Measurements from ENCODE around the gene TSPAN32. TPM values are rescaled to one million over a fixed set of nuclear protein-coding genes. Genes with fewer than 3 reads are reported as not detected.
"Not testable (repeated sequence)": the region's sequence is repeated elsewhere in the genome, so short reads cannot be mapped to it uniquely, and the experiment has no call there.

TSPAN32 gene
- polyA plus RNA-seq, 12 donors, result 1.8 to 6.4 (median 3.9) TPM; not detected in 2

DNA sequence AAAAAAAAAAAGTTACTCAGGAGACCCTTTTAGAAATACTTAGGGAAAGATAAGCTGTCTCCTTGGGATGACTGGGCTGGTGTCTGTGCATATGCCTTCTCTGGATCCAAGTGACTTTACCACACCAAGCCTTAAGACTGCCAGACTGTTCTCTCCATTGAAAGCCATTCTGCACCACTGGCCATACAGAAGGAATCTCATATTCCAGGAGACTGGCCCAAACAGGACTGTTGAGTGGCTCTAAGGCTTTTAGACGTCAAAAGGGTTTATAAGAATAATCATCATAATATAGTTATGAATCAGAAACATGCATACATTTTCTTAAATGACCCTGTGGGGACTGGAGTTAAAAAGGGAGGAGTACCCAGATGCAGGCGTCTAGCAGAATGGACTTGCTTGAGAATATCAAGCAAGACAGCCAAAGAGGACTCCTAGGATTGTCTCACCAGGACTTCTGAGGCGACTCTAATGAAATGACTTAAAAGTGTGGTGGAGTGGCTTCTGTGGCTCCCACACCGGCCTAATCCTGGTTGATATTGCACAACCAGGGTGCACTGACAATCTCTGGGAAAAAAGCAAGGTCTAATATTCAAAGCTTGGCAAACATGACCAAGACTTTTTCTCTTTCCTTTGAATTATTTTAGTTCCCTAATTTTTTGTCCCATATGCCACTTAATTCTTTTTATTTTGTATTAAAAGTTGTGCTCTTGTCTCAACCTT lies 31.8 kb downstream of the TSPAN32 start:
- DNase-seq, result not testable (repeated sequence)

GRCh38 chr11:2335286-2335685 lies 33.5 kb downstream of the TSPAN32 start:
- DNase-seq, result not testable (repeated sequence)

GRCh38 chr11:2338760-2339159 lies 36.9 kb downstream of the TSPAN32 start:
- not testable (repeated sequence) for DNase-seq

- no peak for DNase-seq
Measured at GRCh38 chr11:2342557-2342956, 40.7 kb downstream of the TSPAN32 start.

GRCh38 chr11:2342981-2343380 lies 41.2 kb downstream of the TSPAN32 start:
- DNase-seq, result no peak

DNA sequence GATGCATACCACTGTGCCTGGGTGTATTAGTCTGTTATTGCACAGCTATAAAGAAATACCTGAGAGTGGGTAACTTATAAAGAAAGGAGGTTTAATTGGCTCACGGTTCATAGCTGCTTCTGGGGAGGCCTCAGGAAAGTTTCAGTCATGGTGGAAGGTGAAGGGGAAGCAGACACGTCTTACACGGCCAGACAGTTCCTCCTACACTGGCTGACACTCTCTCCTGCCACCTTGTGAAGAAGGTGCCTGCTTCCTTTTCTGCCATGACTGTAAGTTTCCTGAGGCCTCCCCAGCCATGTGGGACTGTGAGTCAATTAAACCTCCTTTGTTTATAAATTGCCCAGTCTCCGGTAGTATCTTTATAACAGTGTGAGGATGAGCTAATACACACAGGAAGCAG lies 41.7 kb downstream of the TSPAN32 start:
- no peak for DNase-seq

- no peak for DNase-seq
Measured at GRCh38 chr11:2345050-2345449, 43.2 kb downstream of the TSPAN32 start.

- no peak for DNase-seq
Measured at GRCh38 chr11:2346014-2346413, 44.2 kb downstream of the TSPAN32 start.

DNA sequence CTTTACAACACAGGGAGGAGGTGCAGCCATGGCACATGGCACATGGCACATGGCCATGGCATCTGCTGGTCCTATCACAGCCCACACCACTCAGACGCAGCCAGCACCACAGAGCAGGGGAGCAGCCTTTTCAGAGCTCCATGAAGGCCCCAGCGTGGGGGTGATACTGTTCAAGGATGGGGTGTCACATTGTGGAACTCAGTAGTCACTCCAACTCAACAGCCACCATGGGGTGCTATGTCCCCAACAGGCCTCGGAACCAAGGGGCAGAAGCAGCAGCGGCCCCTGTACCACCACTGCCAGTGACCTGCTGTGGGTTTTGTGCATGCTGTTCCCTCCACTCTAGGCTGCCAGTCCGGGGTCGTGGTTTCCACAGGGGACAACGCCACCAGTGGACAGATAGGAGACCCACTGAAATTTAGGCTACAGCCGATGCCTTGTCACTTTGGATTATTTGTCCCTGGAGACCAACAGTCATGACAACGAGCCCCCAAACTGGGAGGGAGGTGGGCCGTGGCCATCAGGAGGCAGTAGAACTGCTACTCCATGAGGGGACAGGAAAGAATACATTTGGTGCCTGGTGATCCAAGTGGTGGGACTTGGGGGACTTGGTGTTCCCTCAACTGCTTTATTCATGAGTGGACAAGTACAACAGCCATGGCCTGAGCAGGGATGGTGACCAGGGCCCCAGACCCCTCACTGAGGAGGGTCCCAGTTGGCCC lies 44.9 kb downstream of the TSPAN32 start:
- DNase-seq, result no peak

DNA sequence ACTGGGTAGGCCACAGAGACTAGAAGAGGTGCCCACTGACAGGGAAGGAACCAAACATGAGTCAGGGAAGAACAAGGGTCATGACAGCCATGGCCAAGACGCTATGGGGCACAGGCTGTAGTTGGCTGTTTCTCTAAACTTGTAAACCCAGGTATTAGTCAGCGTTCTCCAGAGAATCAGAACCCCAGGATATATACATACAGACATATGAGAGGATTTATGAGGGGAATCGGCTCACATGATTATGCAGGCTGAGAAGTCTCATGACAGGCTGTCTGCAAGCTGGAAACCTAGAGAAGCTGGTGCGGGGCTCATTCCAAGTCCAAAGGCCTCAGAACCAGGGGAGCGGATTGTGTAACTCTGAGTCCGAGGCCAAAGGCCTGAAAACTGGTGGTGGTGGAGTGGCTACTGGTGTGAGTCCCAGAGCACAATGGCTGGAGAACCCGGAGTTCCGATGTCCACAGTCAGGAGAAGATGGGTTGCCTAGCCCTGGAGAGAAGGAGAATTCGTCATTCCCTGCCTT lies 45.6 kb downstream of the TSPAN32 start:
- no peak for DNase-seq

- no peak for DNase-seq
Measured at GRCh38 chr11:2348986-2349385, 47.2 kb downstream of the TSPAN32 start.

DNA sequence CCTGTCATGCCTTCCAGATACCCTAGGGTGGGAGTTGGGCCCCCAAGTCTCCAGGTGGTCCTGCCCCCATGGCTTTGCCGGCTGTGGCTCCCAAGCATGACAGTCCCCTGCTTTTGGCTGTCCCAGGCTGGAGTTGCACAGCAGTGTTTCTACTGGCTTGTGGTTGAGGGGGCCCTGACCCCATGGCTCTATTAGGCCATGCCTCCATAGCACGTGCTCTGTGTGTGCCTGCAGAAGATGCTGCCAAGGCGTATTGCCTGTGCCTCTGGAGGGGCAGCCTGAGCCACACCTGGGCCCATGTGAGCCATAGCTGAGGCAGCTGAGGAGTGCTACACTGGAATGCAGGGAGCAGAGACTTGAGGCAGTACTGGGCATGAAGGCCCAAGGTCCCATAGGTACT lies 49.9 kb downstream of the TSPAN32 start:
- DNase-seq, result no peak

- no peak for DNase-seq
Measured at GRCh38 chr11:2352420-2352819, 50.6 kb downstream of the TSPAN32 start.

GRCh38 chr11:2355000-2355644 lies 53.3 kb downstream of the TSPAN32 start:
- no peak for DNase-seq

DNA sequence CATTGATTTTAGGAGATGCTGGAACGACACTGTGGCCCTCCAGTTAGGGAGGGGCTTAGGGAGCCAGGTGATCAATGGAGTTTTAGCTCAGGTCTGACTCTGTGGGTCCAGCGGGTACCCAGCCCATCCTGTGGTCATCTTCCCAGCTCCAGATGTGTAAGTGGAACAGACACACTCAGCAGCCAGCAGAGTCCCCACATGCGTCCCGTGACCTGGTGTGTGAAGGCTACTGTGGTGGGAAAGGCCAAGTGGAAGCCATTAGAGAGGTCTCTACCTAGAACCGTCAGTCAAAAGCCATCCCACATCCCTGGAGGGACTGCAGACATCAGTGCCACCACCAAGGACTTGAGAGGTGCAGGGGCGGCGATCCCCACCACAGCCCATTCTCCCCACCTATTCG lies 55.4 kb downstream of the TSPAN32 start:
- DNase-seq, result no peak

DNA sequence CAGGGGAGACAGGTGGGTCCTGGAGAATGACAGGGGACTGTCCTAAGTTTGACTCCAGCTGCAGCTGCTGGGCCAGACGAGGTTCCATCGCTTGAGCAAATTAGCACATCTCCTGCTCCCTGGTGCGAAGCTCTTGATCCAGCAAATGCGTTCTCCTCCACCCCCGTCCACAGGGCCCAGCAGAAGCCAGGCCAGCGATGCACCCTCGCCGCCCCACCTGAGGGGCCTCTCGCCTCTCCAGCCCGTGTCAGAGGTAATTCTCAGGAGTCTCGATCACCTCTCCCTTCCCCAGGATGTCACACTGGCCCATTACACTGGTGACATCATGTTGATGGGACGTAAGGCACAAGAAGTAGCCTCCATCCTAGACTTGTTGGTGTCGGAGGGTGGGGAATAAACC lies 55.8 kb downstream of the TSPAN32 start:
- DNase-seq, result not testable (repeated sequence)

- DNase-seq, result no peak
Measured at GRCh38 chr11:2358754-2359442, 57.1 kb downstream of the TSPAN32 start.

DNA sequence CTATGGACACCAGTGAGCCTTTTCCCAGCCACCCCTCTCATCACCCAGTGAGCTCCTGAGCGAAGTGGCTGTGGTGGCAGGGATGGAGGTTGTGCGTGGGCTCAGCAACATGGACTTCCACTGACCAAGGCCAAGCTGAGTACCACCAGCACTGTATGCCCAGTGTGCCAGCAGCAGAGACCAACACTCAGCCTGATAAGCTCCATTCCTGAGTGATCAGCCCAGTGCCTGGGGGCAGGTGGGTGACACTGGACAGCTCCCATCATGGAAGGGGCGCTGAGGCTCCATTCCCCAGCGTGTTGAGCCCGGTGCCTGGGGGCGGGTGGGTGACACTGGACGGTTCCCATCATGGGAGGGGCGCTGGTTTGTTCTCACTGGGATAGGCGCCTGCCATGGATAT lies 57.7 kb downstream of the TSPAN32 start:
- no peak for DNase-seq

DNA sequence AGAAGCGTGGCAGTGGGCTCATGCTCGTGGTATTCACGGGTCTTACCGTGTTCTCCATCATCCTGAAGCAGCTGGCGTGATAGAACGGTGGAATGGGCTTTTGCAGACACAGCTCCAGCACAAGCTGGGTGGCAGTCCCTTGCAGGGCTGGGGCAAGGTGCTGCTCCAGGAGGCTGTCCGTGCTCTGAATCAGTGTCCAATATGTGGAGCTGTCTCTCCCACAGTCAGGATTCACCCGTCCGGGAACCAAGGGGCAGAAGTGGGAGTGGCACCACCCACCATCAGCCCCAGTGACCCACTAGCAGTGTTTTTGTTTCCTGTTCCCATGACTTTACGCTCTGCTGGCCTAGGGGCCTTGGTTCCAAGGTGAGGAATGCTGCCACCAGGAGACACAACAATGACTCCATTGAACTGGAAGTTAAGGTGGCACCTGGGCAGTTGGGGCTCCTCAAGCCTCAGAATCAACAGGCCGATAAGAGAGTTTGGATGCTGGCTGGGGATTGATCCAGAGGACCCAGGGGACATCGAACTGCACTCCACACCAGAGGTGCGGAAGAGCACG lies 58.3 kb downstream of the TSPAN32 start:
- DNase-seq, result no peak

GRCh38 chr11:2361565-2361964 lies 59.8 kb downstream of the TSPAN32 start:
- no peak for DNase-seq

DNA sequence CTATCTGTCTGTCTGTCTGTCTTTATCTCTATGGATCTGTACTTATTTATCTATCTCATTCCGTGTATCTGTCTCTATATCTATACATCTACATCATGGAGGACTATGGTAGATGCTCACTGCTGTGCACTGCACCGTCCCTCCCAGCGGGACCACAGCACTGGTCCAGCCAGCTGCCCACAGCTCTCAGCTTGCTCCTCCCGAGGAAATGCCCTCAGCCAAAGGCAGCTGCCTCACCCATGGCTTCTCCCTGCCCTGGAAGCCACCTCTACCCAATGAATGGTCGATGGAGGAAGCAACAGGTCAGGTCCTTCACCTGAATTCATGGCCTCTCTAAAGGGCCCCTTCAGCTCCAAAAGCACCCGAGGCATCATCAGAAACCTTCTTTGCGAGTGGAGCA lies 60.6 kb downstream of the TSPAN32 start:
- DNase-seq, result no peak

GRCh38 chr11:2363130-2363529 lies 61.3 kb downstream of the TSPAN32 start:
- DNase-seq, result no peak

All from muscle of arm (tissue), 12 donors.